HL-60/S4 treated with retinoic acid at 250 ng/mL for 4 days and 3 days (cell line): Measurements from ENCODE around the gene SLFN12L.
"Not testable (repeated sequence)": the region's sequence is repeated elsewhere in the genome, so short reads cannot be mapped to it uniquely, and the experiment has no call there.

ENCODE experiments used
- in situ Hi-C: fragments of 300-500 bp; cut with MboI; formaldehyde crosslinking; loops from 2 replicates; pipeline ENCODE4 v1.7.0; 2022; ENCODE audit warnings: low sequenced_read_pairs

SLFN12L gene

GRCh38 chr17:35499548-35499947, 37.9 kb downstream of the SLFN12L start:
- in situ Hi-C loops, result no loop called here

GRCh38 chr17:35498448-35499178, 38.9 kb downstream of the SLFN12L start:
- in situ Hi-C loops, result no loop called here

DNA sequence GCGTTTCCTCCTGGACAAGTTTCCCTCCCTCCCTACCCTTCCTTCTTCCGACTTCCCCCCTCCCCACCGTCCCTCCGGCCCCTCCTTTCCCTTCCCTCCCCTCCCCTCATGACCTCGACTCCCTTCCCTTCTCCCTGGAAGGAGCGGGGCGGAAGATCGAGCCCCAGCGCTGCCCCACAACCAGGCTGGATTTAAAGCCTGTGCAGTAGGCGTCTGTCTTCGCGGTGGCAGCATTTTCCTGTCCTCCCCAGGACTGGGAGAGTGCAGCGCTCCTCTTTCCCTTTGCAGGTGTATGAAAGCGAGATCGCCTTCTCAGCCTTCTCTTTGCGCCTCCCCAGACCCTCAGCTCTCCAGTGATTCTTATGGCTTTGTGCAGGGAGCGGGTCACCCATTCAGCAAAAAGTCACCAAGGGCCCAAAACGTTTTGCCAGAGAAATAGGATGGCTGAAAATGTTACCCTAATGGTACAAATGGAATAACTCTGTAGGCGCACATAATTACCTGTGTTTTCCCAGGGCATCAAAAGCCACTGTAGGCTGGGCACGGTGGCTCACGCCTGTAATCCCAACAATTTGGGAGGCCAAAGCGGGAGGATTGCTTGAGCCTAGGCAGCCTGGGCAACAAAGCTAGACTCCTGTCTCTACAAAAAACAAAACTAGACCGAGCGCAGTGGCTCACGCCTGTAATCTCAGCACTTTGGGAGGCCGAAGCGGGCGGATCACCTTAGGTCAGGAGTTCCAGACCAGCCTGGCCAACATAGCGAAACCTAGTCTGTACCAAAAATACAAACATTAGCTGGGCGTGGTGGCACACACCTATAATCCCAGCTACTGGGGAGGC, 40.8 kb downstream of the SLFN12L start:
- in situ Hi-C loops, result no loop called here

DNA sequence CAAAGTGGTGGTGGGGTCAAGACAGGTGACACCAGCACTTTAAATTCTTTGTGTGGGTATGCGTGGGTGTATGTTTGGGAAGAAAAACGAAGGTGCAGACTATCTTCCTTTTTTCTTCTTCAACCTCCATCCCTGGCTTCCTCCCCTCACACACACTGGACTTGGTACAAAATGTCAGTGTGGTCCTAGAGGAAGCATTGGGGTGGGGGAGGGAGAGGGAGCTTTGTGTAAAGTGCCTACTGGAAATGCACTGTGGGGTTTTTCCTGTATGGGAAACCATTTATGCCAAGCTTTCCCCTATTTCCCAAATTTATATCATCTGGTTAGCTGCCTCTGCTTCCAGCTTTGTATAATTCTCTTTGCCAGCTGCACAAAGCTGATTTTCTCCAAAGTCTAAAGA, 44.4 kb downstream of the SLFN12L start:
- in situ Hi-C loops, result no loop called here

DNA sequence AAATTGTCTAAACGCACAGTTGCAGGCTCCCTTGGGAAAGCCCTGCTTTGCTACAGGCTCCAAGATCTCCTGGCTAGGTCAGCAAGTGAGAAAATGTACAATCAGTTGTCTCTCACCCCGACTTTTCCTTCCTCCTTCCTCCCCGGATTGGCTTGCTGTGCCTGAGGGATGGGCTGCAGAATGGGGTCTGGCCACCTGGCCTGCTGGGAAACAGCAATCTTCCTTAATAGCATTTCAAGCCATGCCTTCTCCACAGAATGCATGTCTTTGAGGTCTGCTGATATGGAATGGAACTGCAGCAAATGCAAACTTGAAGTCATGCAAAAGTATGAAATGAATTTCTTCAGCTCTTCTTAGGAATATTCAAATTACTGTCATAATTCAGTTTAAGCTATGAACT, 46.1 kb downstream of the SLFN12L start:
- in situ Hi-C loops, result no loop called here

GRCh38 chr17:35489944-35490343, 47.5 kb downstream of the SLFN12L start:
- in situ Hi-C loops, result no loop called here

GRCh38 chr17:35488991-35489390, 48.5 kb downstream of the SLFN12L start:
- in situ Hi-C loops, result no loop called here

- in situ Hi-C loops, result no loop called here
These were observed 50.4 kb downstream of the SLFN12L start for GRCh38 chr17:35486920-35487732.

- in situ Hi-C loops, result no loop called here
These were observed 58.2 kb downstream of the SLFN12L start for GRCh38 chr17:35479271-35479670.

DNA sequence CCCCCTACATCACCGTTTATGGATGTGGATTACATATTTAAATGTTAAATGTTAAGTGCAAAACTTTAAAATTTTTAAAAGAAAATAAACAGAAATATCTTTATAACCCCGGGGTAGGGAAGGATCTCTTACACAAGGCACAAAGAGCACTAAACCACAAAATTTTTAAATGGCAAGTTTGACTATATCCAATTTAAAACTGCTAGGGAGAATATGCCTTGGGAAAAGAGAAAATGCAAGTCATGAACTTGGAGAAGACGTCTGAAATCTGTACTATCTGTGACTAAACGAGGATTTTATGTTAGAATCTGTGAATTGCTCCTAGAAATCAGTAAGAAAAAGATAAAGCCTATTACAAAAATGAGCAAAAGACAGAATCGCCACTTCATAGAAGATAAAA, 60.2 kb downstream of the SLFN12L start:
- in situ Hi-C loops, result no loop called here

- in situ Hi-C loops, result no loop called here
These were observed 61.1 kb downstream of the SLFN12L start for GRCh38 chr17:35476283-35476820.

GRCh38 chr17:35468475-35468874, 69.0 kb downstream of the SLFN12L start:
- in situ Hi-C loops, result no loop called here

DNA sequence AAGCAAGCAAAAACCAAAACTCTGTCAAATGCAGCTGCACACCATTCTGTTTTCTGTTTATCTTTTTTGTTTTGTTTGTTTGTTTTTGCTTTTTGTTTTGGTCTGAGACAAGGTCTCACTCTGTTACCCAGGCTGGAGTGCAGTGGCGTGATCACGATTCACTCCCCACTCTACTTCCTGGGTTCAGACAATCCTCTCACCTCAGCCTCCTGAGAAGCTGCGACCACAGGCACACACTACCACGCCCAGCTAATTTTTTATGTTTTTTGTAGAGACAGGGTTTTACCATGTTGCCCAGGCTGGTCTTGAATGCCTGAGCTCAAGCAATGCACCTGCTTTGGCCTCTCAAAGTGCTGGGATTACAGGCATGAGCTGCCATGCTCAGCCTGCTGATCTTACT, 69.7 kb downstream of the SLFN12L start:
- in situ Hi-C loops, result no loop called here

- in situ Hi-C loops, result no loop called here
These were observed 77.1 kb downstream of the SLFN12L start for GRCh38 chr17:35460354-35460851.

- in situ Hi-C loops, result not testable (repeated sequence)
These were observed 83.4 kb downstream of the SLFN12L start for GRCh38 chr17:35454035-35454434.

- in situ Hi-C loops, result no loop called here
These were observed 84.3 kb downstream of the SLFN12L start for GRCh38 chr17:35453171-35453570.

GRCh38 chr17:35449371-35449931, 88.0 kb downstream of the SLFN12L start:
- in situ Hi-C loops, result no loop called here

- in situ Hi-C loops, result no loop called here
These were observed 88.6 kb downstream of the SLFN12L start for GRCh38 chr17:35448899-35449227.

GRCh38 chr17:35448214-35448898, 89.1 kb downstream of the SLFN12L start, which contains the start of gene SLFN13:
SLFN13 (minus strand) TSS chr17:35448766; CDS start chr17:35445680, 3,086 bp downstream.
- in situ Hi-C loops, result no loop called here

DNA sequence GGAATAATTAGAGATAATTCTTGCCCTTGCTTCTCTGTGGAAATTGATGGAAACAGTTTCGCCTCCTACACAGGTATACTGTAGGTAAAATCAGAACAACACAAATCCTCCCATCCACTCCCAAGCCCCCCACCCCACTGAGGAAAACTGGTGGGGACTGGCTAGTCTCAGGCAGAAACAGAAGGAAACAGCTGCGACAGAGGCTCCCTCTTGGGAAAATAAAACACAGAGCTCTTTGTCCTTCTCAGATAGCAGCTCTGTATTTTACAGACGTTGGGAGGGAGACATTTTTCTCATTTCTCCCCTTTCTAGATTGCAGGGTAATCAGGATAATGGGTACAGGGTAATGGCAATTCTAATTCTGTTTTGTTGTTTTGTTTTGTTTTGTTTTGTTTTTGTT, 90.0 kb downstream of the SLFN12L start:
- in situ Hi-C loops, result no loop called here
